GM21367 (cell line): ENCODE data around the gene UBR7.

Source experiments
- ATAC-seq: cut with Tn5 transposase; IDR thresholded peaks from one replicate; pipeline ENCODE4 v1.9.1; 2021; ENCODE audit not compliant: unreplicated experiment

UBR7 gene

GRCh38 chr14:93249128-93249831, 42.2 kb downstream of the UBR7 start:
- ATAC-seq = no peak

GRCh38 chr14:93262446-93262845, 55.4 kb downstream of the UBR7 start:
- ATAC-seq = no peak

GRCh38 chr14:93263416-93263815, 56.4 kb downstream of the UBR7 start:
- ATAC-seq = no peak

DNA sequence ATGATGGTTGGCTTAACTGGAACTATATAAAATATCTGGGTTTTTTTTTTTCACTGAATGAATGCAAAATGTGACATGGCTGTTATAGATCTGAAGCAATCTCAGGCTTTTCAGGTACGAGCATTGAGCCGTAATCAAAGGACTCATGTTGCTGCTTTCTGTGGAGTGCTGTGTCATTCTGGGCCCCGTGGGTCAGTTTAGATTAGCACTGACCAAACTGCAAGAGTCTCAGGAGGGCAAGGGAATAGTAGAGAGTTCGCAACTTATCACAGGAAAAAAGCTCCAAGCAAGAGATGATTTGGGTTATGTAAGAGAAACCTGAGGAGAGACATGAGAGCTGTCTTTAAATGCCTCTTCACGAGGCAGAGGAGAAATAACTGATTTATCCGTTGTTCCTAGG, 59.1 kb downstream of the UBR7 start:
- no peak for ATAC-seq

- ATAC-seq = no peak
Measured at GRCh38 chr14:93267149-93267711, 60.2 kb downstream of the UBR7 start.

GRCh38 chr14:93268406-93268805, 61.4 kb downstream of the UBR7 start:
- no peak for ATAC-seq

DNA sequence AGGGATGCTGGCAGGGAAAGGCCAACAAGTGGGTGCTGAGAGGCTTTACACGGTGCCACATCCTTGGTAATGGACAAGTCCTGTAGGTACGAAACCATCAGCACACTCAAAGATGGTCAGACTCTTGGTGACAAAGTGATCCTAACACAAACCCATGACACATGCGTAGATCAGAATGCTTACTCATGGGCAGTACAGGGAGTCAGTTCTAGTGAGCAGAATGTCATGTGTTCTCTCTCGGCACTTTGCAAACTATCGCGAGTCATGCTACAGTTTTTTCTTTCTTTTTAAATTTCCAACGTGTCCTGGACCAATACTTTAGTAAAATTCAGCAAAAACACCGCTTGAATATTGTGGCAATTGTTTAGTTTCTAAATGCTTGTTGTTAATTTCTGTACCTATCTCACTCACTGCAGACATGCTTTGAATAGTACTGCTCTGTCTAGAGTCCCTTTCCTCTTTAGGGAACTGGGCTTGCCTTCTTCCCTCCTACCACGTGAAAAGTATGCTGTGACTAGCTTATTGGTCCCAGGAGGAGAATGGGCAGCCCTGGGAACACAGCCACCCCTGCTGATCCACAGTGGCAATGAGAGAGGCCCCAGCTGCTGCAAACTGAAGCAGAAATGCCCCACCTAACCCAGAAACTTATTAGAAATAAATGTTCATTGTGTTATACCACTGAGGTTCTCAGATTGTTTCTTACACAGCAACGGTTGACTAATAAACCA, 62.4 kb downstream of the UBR7 start:
- no peak for ATAC-seq

DNA sequence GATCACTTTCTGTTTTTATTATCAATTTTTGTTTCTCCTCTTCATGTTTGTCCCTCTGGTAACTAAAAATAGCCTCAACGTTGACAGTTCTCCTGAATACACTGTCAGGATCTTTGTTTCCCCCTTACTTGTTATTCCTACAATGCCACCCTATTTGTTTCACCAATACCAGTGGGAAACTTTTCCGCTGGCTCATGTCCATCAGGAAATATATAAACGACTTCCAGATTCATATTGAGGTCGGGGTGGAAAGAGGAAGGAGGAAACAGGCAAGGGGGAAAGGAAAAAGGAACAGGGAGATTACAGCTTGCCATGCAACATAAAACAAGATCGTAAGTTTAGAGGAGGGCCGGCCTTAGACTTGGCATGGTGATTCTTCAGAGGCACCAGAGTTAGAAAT, 64.1 kb downstream of the UBR7 start:
- no peak for ATAC-seq

GRCh38 chr14:93274055-93274806, 67.2 kb downstream of the UBR7 start:
- ATAC-seq = no peak

- ATAC-seq = no peak
Measured at GRCh38 chr14:93276031-93276716, 69.1 kb downstream of the UBR7 start.
